Activated CD4-positive, alpha-beta memory T cell treated with anti-CD3 and anti-CD28 coated beads, Interleukin-2, amount 10 ng/mL, durations not matched to agents 7 days and 5 days (primary cell): ENCODE measurements around the gene AGBL1. TPM values are rescaled to one million over a fixed set of nuclear protein-coding genes. Genes with fewer than 3 reads are reported as not detected.

ENCODE experiments used
- CTCF ChIA-PET: fragments of 350-600 bp; sonication (Branson Sonifier 250); formaldehyde crosslinking; loops from one replicate; lab custom pipeline; 2021; ENCODE audit warnings: antibody characterized with exemption, inconsistent platforms; lab: Charles Lee
- POLR2A ChIA-PET: fragments of 350-600 bp; sonication (Branson Sonifier 250); formaldehyde crosslinking; loops from one replicate; lab custom pipeline; 2021; ENCODE audit warnings: antibody characterized with exemption; lab: Charles Lee
- DNase-seq: peaks from one replicate; pipeline ENCODE4 v3.0.0-alpha.2; 2020
- H3K27ac Mint-ChIP-seq: one replicate; pipeline ENCODE4 v1.8.0; 2021; ENCODE audit warnings: mild to moderate bottlenecking, mixed read lengths
- H3K27me3 Mint-ChIP-seq: one replicate; pipeline ENCODE4 v1.8.0; 2021; ENCODE audit warnings: mixed read lengths
- H3K36me3 Mint-ChIP-seq: one replicate; pipeline ENCODE4 v1.8.0; 2021; ENCODE audit warnings: low read depth, mixed read lengths
- H3K4me1 Mint-ChIP-seq: one replicate; pipeline ENCODE4 v1.8.0; 2021; ENCODE audit warnings: mixed read lengths
- H3K4me3 Mint-ChIP-seq: one replicate; pipeline ENCODE4 v1.8.0; 2021; ENCODE audit warnings: mild to moderate bottlenecking, mixed read lengths
- H3K9me3 Mint-ChIP-seq: one replicate; pipeline ENCODE4 v1.8.0; 2021; ENCODE audit warnings: mixed read lengths
- total RNA-seq, 2 experiments: library from RNA; stranded (reverse); gene quantifications; one replicate each; pipeline ENCODE4 v1.2.3, GENCODE V29; 2021

AGBL1 gene
- total RNA-seq, 2 experiments from 2014 or later: not detected

- H3K4me3 Mint-ChIP-seq: no peak overlapping the region
- CTCF ChIA-PET: no interaction called here
- peaks cover 1% of the 10 kb centered on the region for H3K4me1 Mint-ChIP-seq
- DNase-seq: no peak
- POLR2A ChIA-PET: no interaction called here
- H3K36me3 Mint-ChIP-seq: no peaks in the 10 kb centered on the region
- no peaks in the 10 kb centered on the region for H3K27me3 Mint-ChIP-seq
- no peaks in the 10 kb centered on the region for H3K9me3 Mint-ChIP-seq
- H3K27ac Mint-ChIP-seq: no peak overlapping the region
These were observed 555.4 kb downstream of the AGBL1 start for GRCh38 chr15:86634992-86635638.

GRCh38 chr15:86644339-86644738 is 564.7 kb downstream of the AGBL1 start:
- Mint-ChIP-seq H3K9me3 (no peaks in the 10 kb centered on the region), H3K36me3 (no peaks in the 10 kb centered on the region), H3K27ac (no peak overlapping the region), H3K4me3 (no peak overlapping the region), H3K27me3 (no peaks in the 10 kb centered on the region), H3K4me1 (no peaks in the 10 kb centered on the region)
- POLR2A ChIA-PET: interaction anchor here (1.8 kb wide), 1 partner anchor 9 kb away, joined by 4 read pairs; no protein-coding TSS in a partner anchor
- no peak for DNase-seq
- CTCF ChIA-PET: no interaction called here

- H3K9me3 Mint-ChIP-seq: no peaks in the 10 kb centered on the region
- H3K27me3 Mint-ChIP-seq: no peaks in the 10 kb centered on the region
- ChIA-PET CTCF (no interaction called here), POLR2A (interaction anchor here (1.8 kb wide), 1 partner anchor 8 kb away, joined by 4 read pairs; no protein-coding TSS in a partner anchor)
- DNase-seq: no peak
- H3K4me1 Mint-ChIP-seq: peaks cover 9% of the 10 kb centered on the region
- H3K27ac Mint-ChIP-seq: no peak overlapping the region
- H3K4me3 Mint-ChIP-seq: no peak overlapping the region
- H3K36me3 Mint-ChIP-seq: no peaks in the 10 kb centered on the region
These were observed 566.3 kb downstream of the AGBL1 start for GRCh38 chr15:86645925-86646500.

GRCh38 chr15:86647810-86648440 is 568.3 kb downstream of the AGBL1 start:
- H3K36me3 Mint-ChIP-seq: no peaks in the 10 kb centered on the region
- DNase-seq: no peak
- H3K27ac Mint-ChIP-seq: no peak overlapping the region
- POLR2A ChIA-PET: no interaction called here
- CTCF ChIA-PET: no interaction called here
- H3K9me3 Mint-ChIP-seq: no peaks in the 10 kb centered on the region
- H3K4me1 Mint-ChIP-seq: peaks cover 22% of the 10 kb centered on the region
- H3K4me3 Mint-ChIP-seq: no peak overlapping the region
- H3K27me3 Mint-ChIP-seq: no peaks in the 10 kb centered on the region

GRCh38 chr15:86649277-86649676 is 569.6 kb downstream of the AGBL1 start:
- no peaks in the 10 kb centered on the region for H3K27me3 Mint-ChIP-seq
- POLR2A ChIA-PET: no interaction called here
- no peak overlapping the region for H3K27ac Mint-ChIP-seq
- no peaks in the 10 kb centered on the region for H3K9me3 Mint-ChIP-seq
- no peak overlapping the region for H3K4me3 Mint-ChIP-seq
- DNase-seq: no peak
- CTCF ChIA-PET: no interaction called here
- H3K4me1 Mint-ChIP-seq: peaks cover 36% of the 10 kb centered on the region
- no peaks in the 10 kb centered on the region for H3K36me3 Mint-ChIP-seq

- no peak overlapping the region for H3K27ac Mint-ChIP-seq
- CTCF ChIA-PET: no interaction called here
These were observed 570.4 kb downstream of the AGBL1 start for GRCh38 chr15:86650094-86650493.

GRCh38 chr15:86653344-86654197 is 573.9 kb downstream of the AGBL1 start:
- DNase-seq: no peak
- H3K27me3 Mint-ChIP-seq: no peaks in the 10 kb centered on the region
- H3K36me3 Mint-ChIP-seq: no peaks in the 10 kb centered on the region
- peaks cover 44% of the 10 kb centered on the region for H3K4me1 Mint-ChIP-seq
- H3K9me3 Mint-ChIP-seq: no peaks in the 10 kb centered on the region
- POLR2A ChIA-PET: interaction anchor here (1.0 to 1.7 kb wide), 6 partner anchors 9 to 42 kb away, joined by 3 to 5 read pairs (median 4); no protein-coding TSS in a partner anchor
- CTCF ChIA-PET: interaction anchor here (0.7 to 1.4 kb wide), 6 partner anchors 10 to 800 kb away, joined by 3 to 6 read pairs (median 4); no protein-coding TSS in a partner anchor
- H3K4me3 Mint-ChIP-seq: peak overlapping the region; percentile 15
- peak overlapping the region; percentile 69 for H3K27ac Mint-ChIP-seq

More at GRCh38 chr15:86650094-86650493, 570.4 kb downstream of the AGBL1 start:
- POLR2A ChIA-PET: no interaction called here
- no peak overlapping the region for H3K4me3 Mint-ChIP-seq
- no peaks in the 10 kb centered on the region for H3K9me3 Mint-ChIP-seq
- DNase-seq: no peak
- peaks cover 42% of the 10 kb centered on the region for H3K4me1 Mint-ChIP-seq
- H3K27me3 Mint-ChIP-seq: no peaks in the 10 kb centered on the region
- H3K36me3 Mint-ChIP-seq: no peaks in the 10 kb centered on the region

- no peak for DNase-seq
- H3K4me1 Mint-ChIP-seq: peaks cover 44% of the 10 kb centered on the region
- H3K36me3 Mint-ChIP-seq: no peaks in the 10 kb centered on the region
- POLR2A ChIA-PET: interaction anchor here (1.3 to 1.7 kb wide), 2 partner anchors 9 to 43 kb away, joined by 5 read pairs; no protein-coding TSS in a partner anchor
- no peak overlapping the region for H3K4me3 Mint-ChIP-seq
- H3K9me3 Mint-ChIP-seq: no peaks in the 10 kb centered on the region
- CTCF ChIA-PET: interaction anchor here (1.2 to 1.4 kb wide), 2 partner anchors 18 to 41 kb away, joined by 3 read pairs; no protein-coding TSS in a partner anchor
- H3K27me3 Mint-ChIP-seq: no peaks in the 10 kb centered on the region
- no peak overlapping the region for H3K27ac Mint-ChIP-seq
These were observed 574.8 kb downstream of the AGBL1 start for GRCh38 chr15:86654501-86654900.

GRCh38 chr15:86657305-86657704 is 577.6 kb downstream of the AGBL1 start:
- no peaks in the 10 kb centered on the region for H3K9me3 Mint-ChIP-seq
- no peak overlapping the region for H3K4me3 Mint-ChIP-seq
- DNase-seq: no peak
- CTCF ChIA-PET: interaction anchor here (0.6 kb wide), 1 partner anchor 86 kb away, joined by 3 read pairs; no protein-coding TSS in a partner anchor
- H3K27ac Mint-ChIP-seq: no peak overlapping the region
- H3K4me1 Mint-ChIP-seq: peaks cover 26% of the 10 kb centered on the region
- H3K27me3 Mint-ChIP-seq: no peaks in the 10 kb centered on the region
- POLR2A ChIA-PET: no interaction called here
- H3K36me3 Mint-ChIP-seq: no peaks in the 10 kb centered on the region

- ChIA-PET POLR2A (no interaction called here), CTCF (no interaction called here)
- Mint-ChIP-seq H3K4me3 (no peak overlapping the region), H3K36me3 (no peaks in the 10 kb centered on the region), H3K27ac (no peak overlapping the region), H3K27me3 (peaks cover 1% of the 10 kb centered on the region), H3K4me1 (peaks cover 3% of the 10 kb centered on the region), H3K9me3 (no peaks in the 10 kb centered on the region)
- no peak for DNase-seq
These were observed 580.2 kb downstream of the AGBL1 start for GRCh38 chr15:86659724-86660411.

- H3K36me3 Mint-ChIP-seq: no peaks in the 10 kb centered on the region
- DNase-seq: no peak
- H3K4me1 Mint-ChIP-seq: no peaks in the 10 kb centered on the region
- ChIA-PET POLR2A (no interaction called here), CTCF (no interaction called here)
- H3K9me3 Mint-ChIP-seq: no peaks in the 10 kb centered on the region
- peaks cover 1% of the 10 kb centered on the region for H3K27me3 Mint-ChIP-seq
- no peak overlapping the region for H3K4me3 Mint-ChIP-seq
- no peak overlapping the region for H3K27ac Mint-ChIP-seq
These were observed 581.9 kb downstream of the AGBL1 start for GRCh38 chr15:86661580-86661979.

- Mint-ChIP-seq H3K4me1 (no peaks in the 10 kb centered on the region), H3K4me3 (no peak overlapping the region), H3K27ac (no peak overlapping the region), H3K36me3 (no peaks in the 10 kb centered on the region), H3K27me3 (peaks cover 1% of the 10 kb centered on the region), H3K9me3 (no peaks in the 10 kb centered on the region)
- no peak for DNase-seq
- ChIA-PET POLR2A (interaction anchor here (0.8 kb wide), 1 partner anchor 9 kb away, joined by 5 read pairs; no protein-coding TSS in a partner anchor), CTCF (interaction anchor here (1.2 to 1.4 kb wide), 2 partner anchors 10 to 38 kb away, joined by 3 read pairs; no protein-coding TSS in a partner anchor)
These were observed 583.6 kb downstream of the AGBL1 start for GRCh38 chr15:86663304-86663703.
